Measurements from ENCODE around the gene ACACA.

ACACA gene

DNA sequence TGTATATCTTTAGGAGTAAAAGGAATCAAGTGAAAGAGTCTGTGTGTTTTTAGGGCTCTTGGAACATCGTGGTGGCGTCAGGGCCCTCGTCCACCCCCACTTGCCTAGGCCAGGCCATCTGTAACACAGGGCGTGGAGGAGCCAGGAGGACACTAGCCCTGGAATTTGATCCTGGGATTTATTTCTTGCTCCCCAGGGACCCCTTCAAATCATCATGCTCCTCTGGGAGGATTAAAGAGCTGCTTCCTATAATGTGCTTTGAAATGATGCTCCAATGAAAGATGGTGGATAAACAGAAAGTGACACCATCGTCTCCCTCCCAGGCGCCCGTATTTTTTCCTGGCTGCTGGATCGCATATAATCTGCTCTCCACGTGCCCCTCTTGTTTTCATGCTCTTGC is 344.6 kb downstream of the ACACA start:
- DNase-seq: no peak

DNA sequence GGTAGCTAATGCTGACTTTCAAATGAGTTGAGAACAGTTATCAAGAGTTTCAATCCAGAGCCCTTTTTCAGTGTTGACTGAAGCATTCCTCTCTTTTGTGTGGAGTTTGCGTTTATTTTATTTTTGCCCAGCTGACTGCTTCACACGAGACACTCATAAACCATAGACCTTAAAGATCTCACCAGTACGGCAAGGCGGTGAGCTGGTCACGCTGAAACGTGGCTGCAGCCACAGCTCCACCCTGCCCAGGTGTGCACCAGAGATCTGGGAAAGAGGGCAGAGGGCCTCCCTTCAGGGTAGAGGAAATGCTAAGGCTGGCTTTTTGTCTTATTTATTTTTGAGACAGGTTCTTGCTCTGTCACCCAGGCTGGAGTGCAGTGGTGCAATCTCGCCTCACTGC is 345.7 kb downstream of the ACACA start:
- no peak for DNase-seq

DNA sequence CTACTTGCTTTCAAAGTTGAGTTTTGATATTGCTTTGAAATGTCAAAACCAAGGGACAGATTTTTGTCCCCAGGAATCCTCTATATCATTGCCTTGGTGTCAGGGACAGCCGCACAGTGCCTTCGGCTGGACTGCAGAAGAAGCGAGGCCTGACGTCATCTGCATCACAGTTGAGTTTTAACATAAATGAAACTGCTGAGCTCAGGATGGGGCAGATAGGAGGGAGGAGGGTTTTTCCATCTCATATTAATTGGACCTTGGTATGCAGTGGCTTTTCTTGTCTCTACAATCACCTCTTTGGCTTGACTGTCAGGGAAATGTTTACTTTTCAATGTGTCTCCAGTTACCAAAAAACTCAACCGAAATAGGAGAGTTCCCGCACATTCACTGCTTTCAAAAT is 346.5 kb downstream of the ACACA start:
- DNase-seq: no peak

DNA sequence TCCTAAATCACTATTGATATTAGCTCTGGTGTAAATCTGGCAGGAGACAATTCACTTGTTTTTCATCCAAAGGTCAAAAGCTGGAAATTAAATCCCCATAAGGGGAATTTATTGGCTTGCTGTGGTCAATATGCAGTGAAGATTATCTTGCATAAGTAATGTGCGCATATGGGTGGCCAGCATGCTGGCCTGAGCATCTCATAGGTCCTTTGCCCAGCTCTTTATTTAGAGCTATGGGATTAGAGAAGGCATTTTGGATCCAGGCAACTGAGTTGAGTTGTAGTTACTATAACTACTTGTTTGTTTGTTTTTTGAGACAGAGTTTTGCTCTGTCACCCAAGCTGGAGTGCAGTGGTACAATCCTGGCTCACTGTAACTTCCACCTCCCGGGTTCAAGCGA is 347.1 kb downstream of the ACACA start:
- no peak for DNase-seq

DNA sequence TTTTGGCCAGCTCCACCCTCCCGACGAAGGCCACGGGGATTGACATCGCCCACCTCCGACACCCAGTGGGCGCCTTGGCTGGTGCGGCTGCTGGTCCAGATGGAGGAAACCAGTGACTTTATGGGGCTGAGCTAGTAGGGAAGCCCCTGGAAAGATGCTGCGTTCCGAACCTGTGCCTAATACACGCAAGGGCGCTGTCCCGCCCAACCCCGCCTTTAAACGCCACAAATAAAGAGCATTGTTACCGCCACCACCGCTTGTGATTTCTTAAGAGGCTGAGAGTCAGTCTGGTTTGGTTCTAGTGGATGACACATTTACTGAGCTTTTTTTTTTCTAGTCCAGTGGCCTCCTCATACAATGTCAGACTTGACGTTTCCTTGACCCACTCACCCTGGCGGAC is 350.0 kb downstream of the ACACA start:
- DNase-seq: no peak

DNA sequence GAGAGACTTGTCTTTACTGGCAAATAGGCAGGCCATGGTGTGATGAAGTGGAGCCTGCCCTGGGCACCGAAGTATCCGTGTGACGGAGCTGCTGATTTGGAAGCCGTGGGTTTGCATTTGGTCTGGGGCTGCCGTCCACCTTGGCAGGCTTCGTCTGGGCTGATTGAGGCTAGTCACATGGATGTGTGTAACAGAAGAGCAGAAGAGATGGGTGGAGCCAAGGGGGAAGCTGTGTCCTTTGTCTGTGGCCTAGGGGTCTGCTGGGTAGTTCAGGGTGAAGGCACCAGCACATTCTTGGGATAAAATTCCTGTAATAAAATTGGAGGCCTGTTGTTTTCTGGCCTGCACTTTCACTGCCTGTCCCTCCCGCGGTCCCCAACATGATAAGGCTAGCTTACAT is 351.7 kb downstream of the ACACA start:
- no peak for DNase-seq

DNA sequence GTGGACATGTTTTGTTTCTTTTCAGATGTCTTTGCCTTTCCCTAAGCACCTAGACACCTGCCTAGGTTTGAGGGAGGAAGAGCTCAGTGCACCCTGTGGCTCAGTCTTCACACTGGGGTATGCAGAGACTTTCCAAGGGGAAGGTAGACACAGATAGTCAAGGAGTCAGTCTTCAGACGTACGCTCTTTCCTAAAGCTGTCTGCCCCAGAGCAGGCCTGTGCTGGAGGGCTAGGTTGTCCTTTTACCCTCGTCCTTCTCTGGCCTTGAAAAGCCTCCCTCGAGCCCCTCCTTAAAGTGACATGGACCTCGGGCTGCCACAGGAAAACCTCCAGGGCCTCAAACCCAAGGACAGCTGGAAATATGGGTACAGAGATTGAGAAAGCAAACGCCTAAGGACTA is 354.2 kb downstream of the ACACA start:
- no peak for DNase-seq

DNA sequence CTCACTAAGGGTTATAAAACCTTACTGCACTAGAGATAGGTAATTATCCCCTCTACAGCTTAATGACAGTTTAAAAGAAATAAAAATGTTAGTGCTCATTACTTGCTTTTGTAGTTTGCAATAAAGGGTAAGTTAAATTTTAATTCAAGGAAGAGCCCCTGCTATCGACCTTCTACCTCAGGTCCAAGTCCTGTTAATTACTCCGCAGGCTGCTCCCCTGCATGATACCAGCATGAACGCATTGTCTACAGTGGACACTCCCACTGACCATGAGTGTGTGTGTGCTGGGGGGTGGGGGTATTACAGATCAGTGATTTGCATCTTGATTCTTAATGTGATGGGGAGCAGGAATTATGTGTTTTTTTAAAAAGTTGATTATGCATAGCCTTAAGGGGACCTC is 354.8 kb downstream of the ACACA start:
- DNase-seq: no peak

DNA sequence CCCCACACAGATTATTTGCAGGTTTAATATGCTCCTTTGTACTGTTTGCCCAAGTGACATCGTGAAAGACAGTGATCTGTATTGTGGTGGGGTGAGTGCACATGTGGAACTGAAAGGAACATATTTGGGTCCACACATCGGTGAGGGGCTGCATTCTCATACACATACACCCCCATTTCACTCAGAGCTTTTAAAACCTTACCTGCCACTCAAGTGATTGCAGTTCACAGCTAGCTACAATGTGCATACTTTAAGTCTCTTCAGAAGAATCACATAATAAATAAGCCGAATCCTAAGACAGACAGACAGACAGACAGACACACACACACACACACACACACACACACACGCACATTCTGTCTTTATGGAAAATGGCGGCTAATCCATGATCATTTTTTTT is 355.3 kb downstream of the ACACA start:
- no peak for DNase-seq

DNA sequence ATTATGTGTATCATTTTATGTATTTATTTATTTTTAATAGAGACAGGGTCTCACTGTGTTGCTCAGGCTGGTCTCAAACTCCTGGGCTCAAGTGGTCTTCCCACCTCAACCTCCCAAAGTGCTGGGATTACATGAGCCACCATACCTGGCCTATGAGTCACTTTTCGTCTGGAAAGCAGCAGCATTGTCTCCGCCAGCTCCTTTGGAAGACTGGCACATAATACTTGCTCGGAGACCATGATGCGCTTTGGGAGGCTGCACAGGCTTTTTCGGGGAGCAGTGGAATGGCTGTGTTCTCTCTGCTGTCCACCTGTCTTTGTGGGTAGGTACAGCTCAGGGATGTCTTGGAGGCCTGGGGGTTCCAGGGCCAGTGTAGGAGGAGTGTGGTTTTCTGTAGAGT is 355.7 kb downstream of the ACACA start:
- no peak for DNase-seq

DNA sequence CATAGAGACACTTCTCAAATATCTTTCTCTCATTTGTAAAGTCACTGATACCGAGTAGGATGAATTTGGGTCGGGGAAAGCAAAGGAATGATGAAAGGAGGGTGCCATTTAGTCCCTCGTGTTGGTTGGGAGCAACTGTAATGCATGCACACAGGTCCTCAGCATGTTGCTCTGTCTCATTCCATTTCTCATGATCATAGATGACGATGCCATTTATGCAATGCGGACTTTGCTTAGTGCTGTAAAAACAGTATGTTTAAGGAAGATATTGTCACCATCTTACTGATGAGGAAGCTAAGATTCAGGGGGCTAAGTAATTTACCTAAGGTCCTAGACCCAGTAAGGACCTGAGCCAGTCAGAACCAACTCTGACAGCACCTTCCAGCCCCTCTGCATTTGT is 357.8 kb downstream of the ACACA start:
- DNase-seq: no peak

DNA sequence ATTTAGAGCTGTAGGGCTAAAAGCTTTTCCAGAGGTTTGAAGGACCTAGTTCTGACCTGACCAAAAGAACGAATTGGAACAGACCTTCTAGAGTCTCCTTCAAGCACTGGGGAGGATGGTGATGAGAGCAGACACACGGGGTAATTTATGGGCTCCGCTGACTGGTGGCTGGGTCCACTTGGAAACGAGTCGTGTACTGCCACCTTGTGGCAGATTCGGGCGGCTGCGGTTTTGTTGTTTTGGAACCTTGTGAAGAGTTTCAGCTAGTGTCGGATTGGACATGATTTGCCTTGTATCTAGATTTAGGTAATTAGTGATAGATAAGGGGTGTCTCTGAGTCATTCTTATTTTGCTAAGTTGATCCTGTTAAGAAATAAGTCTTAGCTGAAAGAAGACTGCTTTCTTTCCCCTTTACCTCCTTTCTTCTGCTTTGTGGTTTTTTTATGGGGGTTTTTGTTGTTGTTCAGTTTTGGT is 359.0 kb downstream of the ACACA start:
- peak; percentile 83 for DNase-seq

DNA sequence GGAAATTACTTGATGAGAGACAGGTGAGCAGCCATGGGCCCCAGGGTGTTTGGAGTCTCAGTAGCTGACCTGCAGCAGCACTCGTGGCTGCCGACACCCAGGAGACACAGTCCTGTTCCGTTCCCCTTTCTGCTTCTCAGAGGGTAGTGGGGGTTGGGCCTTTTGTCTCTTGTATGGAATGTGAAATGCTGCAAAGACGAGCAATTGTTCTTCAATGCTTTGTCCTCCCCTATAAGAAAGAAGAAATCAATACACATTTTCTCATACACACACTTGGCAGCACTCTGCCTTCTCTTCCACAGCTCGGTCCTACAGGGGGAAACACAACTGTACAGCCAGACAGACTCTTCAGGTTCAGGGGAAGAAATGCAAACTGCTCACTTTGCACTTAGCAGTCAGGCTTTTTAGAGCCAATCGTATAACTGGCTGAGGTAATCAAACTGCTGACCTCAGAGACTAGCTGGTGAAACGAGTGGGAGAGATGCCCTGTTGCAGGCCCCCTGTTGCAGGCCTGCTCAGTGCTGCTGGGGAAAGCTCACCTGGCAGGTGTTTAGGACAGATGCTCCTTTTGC is 361.2 kb downstream of the ACACA start:
- DNase-seq: no peak

DNA sequence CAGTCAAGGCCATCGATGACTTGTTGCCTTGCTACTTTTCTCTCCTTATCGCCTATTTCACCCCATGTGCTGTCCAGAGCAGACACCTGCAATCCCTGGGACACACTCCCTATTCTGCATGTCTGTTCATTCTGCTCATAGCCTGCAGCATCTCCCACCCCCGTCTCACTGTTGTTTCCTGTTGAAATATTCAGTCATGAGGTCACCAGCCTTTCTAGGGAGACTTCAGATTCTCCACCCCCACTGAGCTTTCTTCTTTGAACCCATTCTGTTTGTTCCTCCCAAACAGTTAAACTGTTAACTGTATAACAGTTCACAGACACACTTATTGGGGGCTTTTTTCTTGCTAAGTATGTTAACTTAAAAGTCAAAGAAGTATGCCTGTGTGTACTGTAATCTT is 363.4 kb downstream of the ACACA start:
- DNase-seq: no peak

DNA sequence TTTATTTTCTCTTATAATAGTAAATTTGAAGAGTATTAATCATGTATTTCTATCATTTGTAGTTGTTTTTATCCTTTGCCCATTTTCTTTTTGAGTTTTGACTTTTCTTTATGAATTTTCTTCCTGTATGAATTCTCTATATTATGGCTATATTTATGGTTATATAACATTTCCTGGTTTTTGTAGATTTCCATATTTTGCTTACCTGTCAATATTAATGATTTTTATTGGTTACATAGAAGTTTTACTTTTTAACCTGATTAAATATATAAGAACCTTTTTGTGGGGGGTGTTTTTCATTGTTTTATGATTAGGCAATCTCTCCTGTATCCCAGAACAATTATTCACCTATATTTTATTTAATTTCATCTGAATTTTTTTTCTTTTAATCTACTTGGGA is 364.7 kb downstream of the ACACA start:
- DNase-seq: no peak

DNA sequence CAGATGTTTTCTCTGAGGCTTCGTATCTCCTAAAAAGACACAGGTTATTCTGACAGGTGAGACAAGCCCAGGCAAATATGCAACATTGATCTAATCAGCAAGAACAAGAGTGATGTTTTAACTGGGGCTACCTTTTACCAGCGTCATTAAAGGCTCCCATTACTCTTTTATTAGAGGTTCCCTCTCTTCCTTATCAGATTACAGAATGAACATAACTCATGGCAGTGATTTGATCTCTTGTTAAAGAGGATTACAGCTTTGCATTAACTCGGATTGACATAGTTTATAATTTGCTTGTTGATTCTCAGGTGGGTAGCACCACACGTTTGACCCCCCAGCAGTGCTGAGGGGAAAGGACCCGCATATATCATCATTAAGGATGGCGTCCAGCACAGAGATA is 367.4 kb downstream of the ACACA start:
- DNase-seq: no peak

DNA sequence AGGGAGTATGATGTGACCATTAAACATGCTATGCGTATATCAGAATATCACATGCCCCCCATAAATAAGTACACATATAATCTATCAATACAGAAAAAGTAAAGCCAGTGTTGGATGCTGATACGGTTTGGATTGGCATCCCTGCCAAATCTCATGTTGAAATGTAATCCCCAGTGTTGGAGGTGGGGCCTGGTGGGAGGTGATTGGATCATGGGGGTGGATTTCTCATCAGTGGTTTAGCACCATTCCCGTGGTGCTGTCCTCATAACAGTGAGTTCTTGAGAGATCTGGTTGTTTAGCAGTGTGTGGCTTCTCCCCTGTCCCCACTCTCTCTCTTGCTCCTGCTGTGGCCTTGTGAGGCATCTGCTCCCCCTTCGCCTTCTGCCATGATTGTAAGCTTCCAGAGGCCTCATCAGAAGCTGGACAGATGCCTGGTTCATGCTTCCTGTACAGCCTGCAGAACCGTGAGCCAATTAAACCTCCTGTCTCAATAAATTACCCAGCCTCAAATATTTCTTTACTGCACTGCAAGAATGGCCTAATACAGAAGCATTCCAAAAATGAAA is 369.0 kb downstream of the ACACA start:
- no peak for DNase-seq

Measured in suppressor macrophage treated with lipopolysaccharide for 4 hours (primary cell).